SH-SY5Y (cell line): ENCODE data around the gene CCSER1.

Experiments
- GATA2 ChIP-seq: IDR thresholded peaks from 2 replicates; pipeline ENCODE4 v1.6.1; 2011; ENCODE audit warnings: mild to moderate bottlenecking, low read depth, low read length
- GATA3 ChIP-seq: IDR thresholded peaks from 2 replicates; pipeline ENCODE4 v1.6.1; 2011; ENCODE audit warnings: low read depth, mild to moderate bottlenecking, low read length, moderate library complexity

GRCh38 chr4:90689739-90690138 lies 562.5 kb downstream of the CCSER1 start:
- no peak for TF ChIP-seq GATA2
- no peak for TF ChIP-seq GATA3
